Memory B cell (primary cell): ENCODE results near the gene CLCN2.

ENCODE experiments used
- ATAC-seq: fragments of 150-1000 bp; cut with Tn5 transposase; 2 replicates; pipeline ENCODE4 v1.10.0; 2021; ENCODE audit warnings: low read depth, mild to moderate bottlenecking, moderate library complexity
- DNase-seq, 2 donors: peaks; one replicate each; pipeline ENCODE4 v3.0.0; 2022; ENCODE audit warnings: low spot score in 2 of 2
- H3K27ac Mint-ChIP-seq: one replicate; pipeline ENCODE4 v1.8.0; 2022; ENCODE audit warnings: mild to moderate bottlenecking, moderate library complexity, mixed read lengths
- H3K27me3 Mint-ChIP-seq: one replicate; pipeline ENCODE4 v1.8.0; 2022; ENCODE audit warnings: mixed read lengths
- H3K36me3 Mint-ChIP-seq: one replicate; pipeline ENCODE4 v1.8.0; 2022; ENCODE audit warnings: mild to moderate bottlenecking, mixed read lengths
- H3K4me1 Mint-ChIP-seq: one replicate; pipeline ENCODE4 v1.8.0; 2022; ENCODE audit warnings: mixed read lengths
- H3K4me3 Mint-ChIP-seq: one replicate; pipeline ENCODE4 v1.8.0; 2022; ENCODE audit warnings: mild to moderate bottlenecking, moderate library complexity, mixed read lengths
- H3K9me3 Mint-ChIP-seq: one replicate; pipeline ENCODE4 v1.8.0; 2022; ENCODE audit warnings: mixed read lengths

CLCN2 gene

GRCh38 chr3:184384856-184385422 is 23.5 kb upstream of the CLCN2 start:
- Mint-ChIP-seq H3K36me3 (no peaks in the 10 kb centered on the region), H3K4me1 (peaks cover 5% of the 10 kb centered on the region), H3K9me3 (no peaks in the 10 kb centered on the region), H3K4me3 (no peak overlapping the region), H3K27me3 (peaks cover 25% of the 10 kb centered on the region), H3K27ac (no peak overlapping the region)
- DNase-seq: no peak
- no peak for ATAC-seq

- ATAC-seq (no peak), DNase-seq (no peak)
- peaks cover 25% of the 10 kb centered on the region for H3K27me3 Mint-ChIP-seq
- peaks cover 5% of the 10 kb centered on the region for H3K4me1 Mint-ChIP-seq
- H3K9me3 Mint-ChIP-seq: no peaks in the 10 kb centered on the region
- no peak overlapping the region for H3K27ac Mint-ChIP-seq
- no peaks in the 10 kb centered on the region for H3K36me3 Mint-ChIP-seq
- no peak overlapping the region for H3K4me3 Mint-ChIP-seq
These were observed 22.9 kb upstream of the CLCN2 start for GRCh38 chr3:184384342-184384741.

GRCh38 chr3:184383033-184383740 is 21.8 kb upstream of the CLCN2 start:
- no peak for DNase-seq
- ATAC-seq: no peak
- Mint-ChIP-seq H3K36me3 (no peaks in the 10 kb centered on the region), H3K27me3 (peaks cover 32% of the 10 kb centered on the region), H3K4me3 (no peak overlapping the region), H3K9me3 (no peaks in the 10 kb centered on the region), H3K27ac (no peak overlapping the region), H3K4me1 (peaks cover 5% of the 10 kb centered on the region)

- Mint-ChIP-seq H3K4me1 (peaks cover 5% of the 10 kb centered on the region), H3K4me3 (peak overlapping the region; percentile 14), H3K36me3 (no peaks in the 10 kb centered on the region), H3K27ac (no peak overlapping the region), H3K9me3 (no peaks in the 10 kb centered on the region), H3K27me3 (peaks cover 36% of the 10 kb centered on the region)
- ATAC-seq: no peak
- no peak for DNase-seq
These were observed 21.1 kb upstream of the CLCN2 start for GRCh38 chr3:184382326-184383032.

GRCh38 chr3:184381261-184382224 is 20.1 kb upstream of the CLCN2 start:
- DNase-seq (no peak), ATAC-seq (peak; percentile 35)
- Mint-ChIP-seq H3K4me3 (peak overlapping the region; percentile 72), H3K27ac (no peak overlapping the region), H3K36me3 (no peaks in the 10 kb centered on the region), H3K27me3 (peaks cover 39% of the 10 kb centered on the region), H3K4me1 (peaks cover 5% of the 10 kb centered on the region), H3K9me3 (no peaks in the 10 kb centered on the region)

GRCh38 chr3:184380627-184381260 is 19.3 kb upstream of the CLCN2 start:
- Mint-ChIP-seq H3K27ac (no peak overlapping the region), H3K27me3 (peaks cover 40% of the 10 kb centered on the region), H3K36me3 (no peaks in the 10 kb centered on the region), H3K4me1 (peaks cover 5% of the 10 kb centered on the region), H3K4me3 (peak overlapping the region; percentile 72), H3K9me3 (no peaks in the 10 kb centered on the region)
- DNase-seq: peak in 1 of 2 donors; percentile 36
- peak; percentile 54 for ATAC-seq

- Mint-ChIP-seq H3K4me3 (no peak overlapping the region), H3K9me3 (no peaks in the 10 kb centered on the region), H3K36me3 (no peaks in the 10 kb centered on the region), H3K27me3 (peaks cover 43% of the 10 kb centered on the region), H3K27ac (no peak overlapping the region), H3K4me1 (peaks cover 5% of the 10 kb centered on the region)
- ATAC-seq (peak; percentile 30), DNase-seq (no peak)
These were observed 18.8 kb upstream of the CLCN2 start for GRCh38 chr3:184380185-184380626.

GRCh38 chr3:184379358-184380184 is 18.2 kb upstream of the CLCN2 start, which contains the start of gene CHRD:
Gene CHRD (plus strand): TSS chr3:184380054. CDS start chr3:184380319, 265 bp downstream.
- ATAC-seq (no peak), DNase-seq (no peak)
- Mint-ChIP-seq H3K9me3 (no peaks in the 10 kb centered on the region), H3K27me3 (peaks cover 41% of the 10 kb centered on the region), H3K4me3 (peak within 1 kb of the TSS; percentile 78), H3K4me1 (peaks cover 5% of the 10 kb centered on the region), H3K27ac (no peak within 1 kb of the TSS), H3K36me3 (no peaks in the 10 kb centered on the region)

- Mint-ChIP-seq H3K9me3 (no peaks in the 10 kb centered on the region), H3K36me3 (no peaks in the 10 kb centered on the region), H3K4me3 (peak overlapping the region; percentile 78), H3K4me1 (peaks cover 5% of the 10 kb centered on the region), H3K27me3 (peaks cover 35% of the 10 kb centered on the region), H3K27ac (no peak overlapping the region)
- no peak for ATAC-seq
- DNase-seq: no peak
These were observed 17.4 kb upstream of the CLCN2 start for GRCh38 chr3:184378651-184379357.

- no peak within 1 kb of the TSS for H3K27ac Mint-ChIP-seq
- H3K27me3 Mint-ChIP-seq: peaks cover 32% of the 10 kb centered on the region
- ATAC-seq (no peak), DNase-seq (no peak)
- H3K4me1 Mint-ChIP-seq: peaks cover 5% of the 10 kb centered on the region
- H3K9me3 Mint-ChIP-seq: no peaks in the 10 kb centered on the region
- H3K36me3 Mint-ChIP-seq: no peaks in the 10 kb centered on the region
- peak within 1 kb of the TSS; percentile 78 for H3K4me3 Mint-ChIP-seq
These were observed 16.6 kb upstream of the CLCN2 start, which contains the start of gene THPO for GRCh38 chr3:184377882-184378445. Gene THPO (minus strand): TSS chr3:184378207. CDS start chr3:184376259, 1,948 bp downstream.

GRCh38 chr3:184377374-184377773 is 16.0 kb upstream of the CLCN2 start:
- H3K9me3 Mint-ChIP-seq: no peaks in the 10 kb centered on the region
- no peak for ATAC-seq
- H3K27me3 Mint-ChIP-seq: peaks cover 30% of the 10 kb centered on the region
- H3K36me3 Mint-ChIP-seq: no peaks in the 10 kb centered on the region
- peaks cover 5% of the 10 kb centered on the region for H3K4me1 Mint-ChIP-seq
- no peak overlapping the region for H3K4me3 Mint-ChIP-seq
- DNase-seq: no peak
- H3K27ac Mint-ChIP-seq: no peak overlapping the region
